Activated naive CD4-positive, alpha-beta T cell treated with anti-CD3 and anti-CD28 coated beads for 36 hours (primary cell): Measurements from ENCODE around the gene TEAD1. TPM values are rescaled to one million over a fixed set of nuclear protein-coding genes. Genes with fewer than 3 reads are reported as not detected.
A peak's percentile ranks its signal among the peaks of the same experiment; 100 is the strongest.

Experiments used
- CTCF ChIA-PET: fragments of 350-600 bp; sonication (Branson Sonifier 250); formaldehyde crosslinking; loops from one replicate; lab custom pipeline; 2021; ENCODE audit warnings: antibody characterized with exemption; lab: Charles Lee
- DNase-seq: peaks from one replicate; pipeline ENCODE4 v3.0.0-alpha.2; 2020
- H3K27ac Mint-ChIP-seq: one replicate; pipeline ENCODE4 v1.8.0; 2021; ENCODE audit warnings: mild to moderate bottlenecking, mixed read lengths
- H3K27me3 Mint-ChIP-seq: one replicate; pipeline ENCODE4 v1.8.0; 2021; ENCODE audit warnings: low read depth, mixed read lengths
- H3K36me3 Mint-ChIP-seq: one replicate; pipeline ENCODE4 v1.8.0; 2021; ENCODE audit warnings: low read depth, mixed read lengths
- H3K4me1 Mint-ChIP-seq: one replicate; pipeline ENCODE4 v1.8.0; 2021; ENCODE audit warnings: low read depth, mixed read lengths
- H3K4me3 Mint-ChIP-seq: one replicate; pipeline ENCODE4 v1.8.0; 2021; ENCODE audit warnings: mild to moderate bottlenecking, moderate library complexity, mixed read lengths
- H3K9me3 Mint-ChIP-seq: one replicate; pipeline ENCODE4 v1.8.0; 2021; ENCODE audit warnings: mixed read lengths
- intact Hi-C: fragments of 100-400 bp; cut with micrococcal nuclease; formaldehyde crosslinking; loops from one replicate; pipeline ENCODE4 v1.15.1; 2023
- total RNA-seq, 2 experiments: library from RNA; stranded (reverse); gene quantifications; one replicate each; pipeline ENCODE4 v1.2.3, GENCODE V29; 2021

The TEAD1 gene
- total RNA-seq, 2 experiments from 2014 or later = 0.93 to 1.2 TPM

- Mint-ChIP-seq H3K27ac (no peak overlapping the region), H3K27me3 (peaks cover 73% of the 10 kb centered on the region), H3K9me3 (no peaks in the 10 kb centered on the region), H3K36me3 (peaks cover 2% of the 10 kb centered on the region), H3K4me1 (peaks cover 30% of the 10 kb centered on the region), H3K4me3 (no peak overlapping the region)
- DNase-seq = no peak
- intact Hi-C loops = loop anchor here (10.0 kb wide), 1 partner anchor 514 kb away; no protein-coding TSS in a partner anchor
- CTCF ChIA-PET = interaction anchor here (0.6 kb wide), 1 partner anchor 371 kb away, joined by 3 read pairs; no protein-coding TSS in a partner anchor
Observed at GRCh38 chr11:12690663-12691062, 16.4 kb downstream of the TEAD1 start.

GRCh38 chr11:12691473-12691872 lies 17.3 kb downstream of the TEAD1 start:
- peaks cover 77% of the 10 kb centered on the region for H3K27me3 Mint-ChIP-seq
- H3K36me3 Mint-ChIP-seq = peaks cover 2% of the 10 kb centered on the region
- no peaks in the 10 kb centered on the region for H3K9me3 Mint-ChIP-seq
- H3K4me1 Mint-ChIP-seq = peaks cover 23% of the 10 kb centered on the region
- DNase-seq = no peak
- H3K4me3 Mint-ChIP-seq = no peak overlapping the region
- intact Hi-C loops = loop anchor here (10.0 kb wide), 1 partner anchor 513 kb away; no protein-coding TSS in a partner anchor
- CTCF ChIA-PET = no interaction called here
- no peak overlapping the region for H3K27ac Mint-ChIP-seq

- H3K4me3 Mint-ChIP-seq = no peak overlapping the region
- DNase-seq = no peak
- intact Hi-C loops = loop anchor here (1.0 to 10.0 kb wide), 2 partner anchors 26 to 512 kb away; no protein-coding TSS in a partner anchor
- H3K4me1 Mint-ChIP-seq = peaks cover 16% of the 10 kb centered on the region
- CTCF ChIA-PET = no interaction called here
- no peaks in the 10 kb centered on the region for H3K9me3 Mint-ChIP-seq
- no peak overlapping the region for H3K27ac Mint-ChIP-seq
- peaks cover 2% of the 10 kb centered on the region for H3K36me3 Mint-ChIP-seq
- H3K27me3 Mint-ChIP-seq = peaks cover 76% of the 10 kb centered on the region
Observed at GRCh38 chr11:12692229-12693075, 18.2 kb downstream of the TEAD1 start.

- no peak for DNase-seq
- Mint-ChIP-seq H3K4me3 (no peak overlapping the region), H3K27ac (no peak overlapping the region), H3K9me3 (no peaks in the 10 kb centered on the region), H3K4me1 (peaks cover 19% of the 10 kb centered on the region), H3K27me3 (peaks cover 75% of the 10 kb centered on the region), H3K36me3 (peaks cover 2% of the 10 kb centered on the region)
- intact Hi-C loops = loop anchor here (1.0 to 10.0 kb wide), 2 partner anchors 25 to 512 kb away; no protein-coding TSS in a partner anchor
- CTCF ChIA-PET = no interaction called here
Observed at GRCh38 chr11:12693094-12693478, 18.9 kb downstream of the TEAD1 start.

GRCh38 chr11:12693479-12694182 lies 19.4 kb downstream of the TEAD1 start:
- CTCF ChIA-PET = interaction anchor here (0.6 kb wide), 1 partner anchor 139 kb away, joined by 3 read pairs; no protein-coding TSS in a partner anchor
- intact Hi-C loops = loop anchor here (1.0 to 10.0 kb wide), 3 partner anchors 7 to 511 kb away; no protein-coding TSS in a partner anchor
- peaks cover 2% of the 10 kb centered on the region for H3K36me3 Mint-ChIP-seq

GRCh38 chr11:12694183-12694531 lies 19.9 kb downstream of the TEAD1 start:
- H3K9me3 Mint-ChIP-seq = no peaks in the 10 kb centered on the region
- intact Hi-C loops = loop anchor here (1.0 to 10.0 kb wide), 2 partner anchors 8 to 511 kb away; no protein-coding TSS in a partner anchor
- peaks cover 21% of the 10 kb centered on the region for H3K4me1 Mint-ChIP-seq
- DNase-seq = no peak
- peaks cover 68% of the 10 kb centered on the region for H3K27me3 Mint-ChIP-seq
- peaks cover 2% of the 10 kb centered on the region for H3K36me3 Mint-ChIP-seq
- no peak overlapping the region for H3K4me3 Mint-ChIP-seq
- CTCF ChIA-PET = interaction anchor here (0.6 to 0.9 kb wide), 3 partner anchors 23 to 330 kb away, joined by 3 to 6 read pairs (median 4); no protein-coding TSS in a partner anchor
- no peak overlapping the region for H3K27ac Mint-ChIP-seq

More at GRCh38 chr11:12693479-12694182, 19.4 kb downstream of the TEAD1 start:
- H3K27ac Mint-ChIP-seq = no peak overlapping the region
- H3K27me3 Mint-ChIP-seq = peaks cover 73% of the 10 kb centered on the region
- H3K9me3 Mint-ChIP-seq = no peaks in the 10 kb centered on the region
- DNase-seq = peak; percentile 57
- no peak overlapping the region for H3K4me3 Mint-ChIP-seq
- H3K4me1 Mint-ChIP-seq = peaks cover 21% of the 10 kb centered on the region

GRCh38 chr11:12695221-12695794 lies 21.1 kb downstream of the TEAD1 start:
- H3K36me3 Mint-ChIP-seq = peaks cover 1% of the 10 kb centered on the region
- no peak overlapping the region for H3K27ac Mint-ChIP-seq
- CTCF ChIA-PET = no interaction called here
- H3K4me1 Mint-ChIP-seq = peaks cover 21% of the 10 kb centered on the region
- H3K4me3 Mint-ChIP-seq = no peak overlapping the region
- H3K9me3 Mint-ChIP-seq = no peaks in the 10 kb centered on the region
- DNase-seq = no peak
- intact Hi-C loops = loop anchor here (10.0 kb wide), 1 partner anchor 509 kb away; no protein-coding TSS in a partner anchor
- H3K27me3 Mint-ChIP-seq = peaks cover 67% of the 10 kb centered on the region

GRCh38 chr11:12695873-12696272 lies 21.7 kb downstream of the TEAD1 start:
- peaks cover 21% of the 10 kb centered on the region for H3K4me1 Mint-ChIP-seq
- CTCF ChIA-PET = no interaction called here
- no peaks in the 10 kb centered on the region for H3K9me3 Mint-ChIP-seq
- H3K36me3 Mint-ChIP-seq = no peaks in the 10 kb centered on the region
- peaks cover 65% of the 10 kb centered on the region for H3K27me3 Mint-ChIP-seq
- DNase-seq = no peak
- no peak overlapping the region for H3K27ac Mint-ChIP-seq
- no peak overlapping the region for H3K4me3 Mint-ChIP-seq
- intact Hi-C loops = loop anchor here (10.0 kb wide), 1 partner anchor 509 kb away; no protein-coding TSS in a partner anchor

GRCh38 chr11:12696911-12697581 lies 22.8 kb downstream of the TEAD1 start:
- Mint-ChIP-seq H3K27ac (no peak overlapping the region), H3K9me3 (no peaks in the 10 kb centered on the region), H3K4me3 (no peak overlapping the region), H3K27me3 (peaks cover 63% of the 10 kb centered on the region), H3K4me1 (peaks cover 21% of the 10 kb centered on the region), H3K36me3 (no peaks in the 10 kb centered on the region)
- no peak for DNase-seq
- intact Hi-C loops = loop anchor here (10.0 kb wide), 1 partner anchor 508 kb away; no protein-coding TSS in a partner anchor
- CTCF ChIA-PET = no interaction called here

GRCh38 chr11:12698048-12698447 lies 23.8 kb downstream of the TEAD1 start:
- Mint-ChIP-seq H3K36me3 (no peaks in the 10 kb centered on the region), H3K4me1 (peaks cover 21% of the 10 kb centered on the region), H3K4me3 (no peak overlapping the region), H3K27me3 (peaks cover 65% of the 10 kb centered on the region), H3K27ac (no peak overlapping the region), H3K9me3 (no peaks in the 10 kb centered on the region)
- intact Hi-C loops = loop anchor here (10.0 kb wide), 1 partner anchor 507 kb away; no protein-coding TSS in a partner anchor
- CTCF ChIA-PET = no interaction called here
- no peak for DNase-seq

GRCh38 chr11:12701811-12702592 lies 27.8 kb downstream of the TEAD1 start:
- peaks cover 6% of the 10 kb centered on the region for H3K4me1 Mint-ChIP-seq
- peaks cover 48% of the 10 kb centered on the region for H3K27me3 Mint-ChIP-seq
- H3K36me3 Mint-ChIP-seq = no peaks in the 10 kb centered on the region
- no peak overlapping the region for H3K4me3 Mint-ChIP-seq
- no peak for DNase-seq
- H3K27ac Mint-ChIP-seq = no peak overlapping the region
- intact Hi-C loops = no loop called here
- CTCF ChIA-PET = no interaction called here
- H3K9me3 Mint-ChIP-seq = no peaks in the 10 kb centered on the region
